Endothelial cell of umbilical vein (primary cell): Measurements from ENCODE around the gene PRF1.

ENCODE experiments used
- CTCF ChIP-seq, 2 donors: IDR thresholded peaks; 1 replicate in 1 of 2; 2 replicates in 1 of 2; pipeline ENCODE4 v1.5.1; 2011; ENCODE audit warnings: low read length in 2 of 2, mild to moderate bottlenecking in 2 of 2, moderate library complexity in 2 of 2, control low read depth in 1 of 2, inconsistent platforms in 1 of 2, low read depth in 1 of 2; ENCODE audit not compliant: insufficient read depth in 1 of 2; ENCODE audit errors: extremely low read depth in 1 of 2
- EZH2 ChIP-seq: IDR thresholded peaks from 2 replicates; pipeline ENCODE4 v1.6.1; 2012; ENCODE audit warnings: borderline replicate concordance, low read depth, mild to moderate bottlenecking, moderate library complexity, low read length, inconsistent platforms; ENCODE audit not compliant: severe bottlenecking
- MAX ChIP-seq: IDR thresholded peaks from 2 replicates; pipeline ENCODE4 v1.6.1; 2011; ENCODE audit not compliant: insufficient read depth, insufficient read length
- MYC ChIP-seq: IDR thresholded peaks from one replicate; pipeline ENCODE4 v1.6.1; 2011; ENCODE audit warnings: mild to moderate bottlenecking, low read depth, low read length
- POLR2A ChIP-seq: IDR thresholded peaks from 2 replicates; pipeline ENCODE4 v1.6.1; 2012; ENCODE audit warnings: low read depth, mild to moderate bottlenecking, control low read depth, low read length
- POLR2AphosphoS5 ChIP-seq: IDR thresholded peaks from 2 replicates; pipeline ENCODE4 v1.6.1; 2012; ENCODE audit warnings: low read depth, mild to moderate bottlenecking, control low read depth, low read length, moderate library complexity; ENCODE audit not compliant: insufficient read depth

GRCh38 chr10:70601746-70602145 is 795 bp downstream of the PRF1 start:
- TF ChIP-seq CTCF (IDR thresholded peaks at IDR 0.05; ENCODE audit: extremely low read depth in 1 of 2, insufficient read depth in 1 of 2, low read depth in 1 of 2, low read length in 2 of 2), result no peak
- no peak for TF ChIP-seq EZH2
- no peak for TF ChIP-seq POLR2AphosphoS5
- no peak for TF ChIP-seq POLR2A
- no peak for TF ChIP-seq MYC
- no peak for TF ChIP-seq MAX
